Activated CD4-positive, alpha-beta memory T cell treated with anti-CD3 and anti-CD28 coated beads, Interleukin-2, amount 10 ng/mL, durations not matched to agents 7 days and 5 days (primary cell): ENCODE measurements around the gene ALB. TPM values are rescaled to one million over a fixed set of nuclear protein-coding genes. Genes with fewer than 3 reads are reported as not detected.

Source experiments
- CTCF ChIA-PET: fragments of 350-600 bp; sonication (Branson Sonifier 250); formaldehyde crosslinking; loops from one replicate; lab custom pipeline; 2021; ENCODE audit warnings: antibody characterized with exemption, inconsistent platforms; lab: Charles Lee
- POLR2A ChIA-PET: fragments of 350-600 bp; sonication (Branson Sonifier 250); formaldehyde crosslinking; loops from one replicate; lab custom pipeline; 2021; ENCODE audit warnings: antibody characterized with exemption; lab: Charles Lee
- DNase-seq: peaks from one replicate; pipeline ENCODE4 v3.0.0-alpha.2; 2020
- H3K27ac Mint-ChIP-seq: one replicate; pipeline ENCODE4 v1.8.0; 2021; ENCODE audit warnings: mild to moderate bottlenecking, mixed read lengths
- H3K27me3 Mint-ChIP-seq: one replicate; pipeline ENCODE4 v1.8.0; 2021; ENCODE audit warnings: mixed read lengths
- H3K36me3 Mint-ChIP-seq: one replicate; pipeline ENCODE4 v1.8.0; 2021; ENCODE audit warnings: low read depth, mixed read lengths
- H3K4me1 Mint-ChIP-seq: one replicate; pipeline ENCODE4 v1.8.0; 2021; ENCODE audit warnings: mixed read lengths
- H3K4me3 Mint-ChIP-seq: one replicate; pipeline ENCODE4 v1.8.0; 2021; ENCODE audit warnings: mild to moderate bottlenecking, mixed read lengths
- H3K9me3 Mint-ChIP-seq: one replicate; pipeline ENCODE4 v1.8.0; 2021; ENCODE audit warnings: mixed read lengths
- total RNA-seq, 2 experiments: library from RNA; stranded (reverse); gene quantifications; one replicate each; pipeline ENCODE4 v1.2.3, GENCODE V29; 2021

Gene ALB
- total RNA-seq, 2 experiments from 2014 or later: not detected

- ChIA-PET POLR2A (no interaction called here), CTCF (no interaction called here)
- no peaks in the 10 kb centered on the region for H3K4me1 Mint-ChIP-seq
- no peaks in the 10 kb centered on the region for H3K9me3 Mint-ChIP-seq
- DNase-seq: no peak
- no peaks in the 10 kb centered on the region for H3K36me3 Mint-ChIP-seq
- H3K27me3 Mint-ChIP-seq: no peaks in the 10 kb centered on the region
- H3K4me3 Mint-ChIP-seq: no peak overlapping the region
- H3K27ac Mint-ChIP-seq: no peak overlapping the region
Measured at GRCh38 chr4:73426666-73427065, 22.6 kb downstream of the ALB start.

GRCh38 chr4:73429118-73429517, 25.0 kb downstream of the ALB start:
- POLR2A ChIA-PET: no interaction called here
- CTCF ChIA-PET: no interaction called here
- H3K9me3 Mint-ChIP-seq: no peaks in the 10 kb centered on the region
- H3K27ac Mint-ChIP-seq: no peak overlapping the region
- no peak for DNase-seq
- no peak overlapping the region for H3K4me3 Mint-ChIP-seq
- H3K36me3 Mint-ChIP-seq: no peaks in the 10 kb centered on the region
- H3K4me1 Mint-ChIP-seq: no peaks in the 10 kb centered on the region
- no peaks in the 10 kb centered on the region for H3K27me3 Mint-ChIP-seq

- no peaks in the 10 kb centered on the region for H3K4me1 Mint-ChIP-seq
- H3K27ac Mint-ChIP-seq: no peak overlapping the region
- H3K36me3 Mint-ChIP-seq: no peaks in the 10 kb centered on the region
- ChIA-PET CTCF (no interaction called here), POLR2A (no interaction called here)
- DNase-seq: no peak
- no peak overlapping the region for H3K4me3 Mint-ChIP-seq
- no peaks in the 10 kb centered on the region for H3K9me3 Mint-ChIP-seq
- H3K27me3 Mint-ChIP-seq: no peaks in the 10 kb centered on the region
Measured at GRCh38 chr4:73429826-73430587, 25.9 kb downstream of the ALB start.

- Mint-ChIP-seq H3K27ac (no peak overlapping the region), H3K4me1 (no peaks in the 10 kb centered on the region), H3K4me3 (no peak overlapping the region), H3K27me3 (no peaks in the 10 kb centered on the region), H3K36me3 (no peaks in the 10 kb centered on the region), H3K9me3 (no peaks in the 10 kb centered on the region)
- ChIA-PET POLR2A (no interaction called here), CTCF (interaction anchor here (1.2 kb wide), 1 partner anchor 14 kb away, joined by 5 read pairs; no protein-coding TSS in a partner anchor)
- DNase-seq: no peak
Measured at GRCh38 chr4:73431813-73432168, 27.7 kb downstream of the ALB start.

GRCh38 chr4:73432169-73433000, 28.3 kb downstream of the ALB start:
- ChIA-PET CTCF (interaction anchor here (0.8 to 1.2 kb wide), 2 partner anchors 13 to 14 kb away, joined by 3 to 5 read pairs; no protein-coding TSS in a partner anchor), POLR2A (no interaction called here)
- Mint-ChIP-seq H3K27ac (no peak overlapping the region), H3K4me3 (no peak overlapping the region), H3K9me3 (no peaks in the 10 kb centered on the region), H3K36me3 (no peaks in the 10 kb centered on the region), H3K27me3 (no peaks in the 10 kb centered on the region), H3K4me1 (no peaks in the 10 kb centered on the region)
- DNase-seq: no peak

- H3K27ac Mint-ChIP-seq: no peak overlapping the region
- CTCF ChIA-PET: interaction anchor here (0.8 kb wide), 1 partner anchor 13 kb away, joined by 3 read pairs; no protein-coding TSS in a partner anchor
- no peaks in the 10 kb centered on the region for H3K4me1 Mint-ChIP-seq
- DNase-seq: no peak
- POLR2A ChIA-PET: no interaction called here
- no peak overlapping the region for H3K4me3 Mint-ChIP-seq
- H3K9me3 Mint-ChIP-seq: no peaks in the 10 kb centered on the region
- H3K36me3 Mint-ChIP-seq: no peaks in the 10 kb centered on the region
- H3K27me3 Mint-ChIP-seq: peaks cover 2% of the 10 kb centered on the region
Measured at GRCh38 chr4:73433140-73433539, 29.1 kb downstream of the ALB start.

- DNase-seq: no peak
- POLR2A ChIA-PET: no interaction called here
- Mint-ChIP-seq H3K9me3 (no peaks in the 10 kb centered on the region), H3K36me3 (no peaks in the 10 kb centered on the region), H3K4me3 (no peak overlapping the region), H3K27ac (no peak overlapping the region), H3K4me1 (no peaks in the 10 kb centered on the region), H3K27me3 (peaks cover 3% of the 10 kb centered on the region)
- CTCF ChIA-PET: interaction anchor here (1.1 to 2.2 kb wide), 2 partner anchors 9 to 12 kb away, joined by 4 to 9 read pairs; no protein-coding TSS in a partner anchor
Measured at GRCh38 chr4:73434311-73434710, 30.2 kb downstream of the ALB start.

GRCh38 chr4:73435984-73436383, 31.9 kb downstream of the ALB start, which contains the start of gene AFP:
Gene AFP, plus strand, starts transcription at chr4:73436221. Its CDS starts 42 bp downstream, at chr4:73436263.
- Mint-ChIP-seq H3K4me1 (no peaks in the 10 kb centered on the region), H3K4me3 (no peak within 1 kb of the TSS), H3K36me3 (no peaks in the 10 kb centered on the region), H3K27ac (no peak within 1 kb of the TSS), H3K27me3 (peaks cover 4% of the 10 kb centered on the region), H3K9me3 (no peaks in the 10 kb centered on the region)
- POLR2A ChIA-PET: no interaction called here
- CTCF ChIA-PET: interaction anchor here (2.2 kb wide), 1 partner anchor 10 kb away, joined by 9 read pairs; no protein-coding TSS in a partner anchor
- no peak for DNase-seq

GRCh38 chr4:73436674-73437557, 32.8 kb downstream of the ALB start:
- peaks cover 4% of the 10 kb centered on the region for H3K27me3 Mint-ChIP-seq
- ChIA-PET POLR2A (no interaction called here), CTCF (interaction anchor here (1.4 kb wide), 1 partner anchor 9 kb away, joined by 9 read pairs; no protein-coding TSS in a partner anchor)
- DNase-seq: no peak
- H3K36me3 Mint-ChIP-seq: no peaks in the 10 kb centered on the region
- H3K4me1 Mint-ChIP-seq: no peaks in the 10 kb centered on the region
- H3K27ac Mint-ChIP-seq: no peak overlapping the region
- H3K4me3 Mint-ChIP-seq: no peak overlapping the region
- no peaks in the 10 kb centered on the region for H3K9me3 Mint-ChIP-seq

GRCh38 chr4:73437558-73437956, 33.5 kb downstream of the ALB start:
- H3K27ac Mint-ChIP-seq: no peak overlapping the region
- DNase-seq: no peak
- H3K4me3 Mint-ChIP-seq: no peak overlapping the region
- peaks cover 4% of the 10 kb centered on the region for H3K27me3 Mint-ChIP-seq
- H3K36me3 Mint-ChIP-seq: no peaks in the 10 kb centered on the region
- POLR2A ChIA-PET: no interaction called here
- no peaks in the 10 kb centered on the region for H3K9me3 Mint-ChIP-seq
- no peaks in the 10 kb centered on the region for H3K4me1 Mint-ChIP-seq
- CTCF ChIA-PET: interaction anchor here (1.4 kb wide), 1 partner anchor 9 kb away, joined by 9 read pairs; no protein-coding TSS in a partner anchor

- Mint-ChIP-seq H3K36me3 (no peaks in the 10 kb centered on the region), H3K27ac (no peak overlapping the region), H3K9me3 (no peaks in the 10 kb centered on the region), H3K27me3 (peaks cover 4% of the 10 kb centered on the region), H3K4me3 (no peak overlapping the region), H3K4me1 (no peaks in the 10 kb centered on the region)
- no peak for DNase-seq
- POLR2A ChIA-PET: no interaction called here
- CTCF ChIA-PET: interaction anchor here (1.4 kb wide), 1 partner anchor 8 kb away, joined by 9 read pairs; no protein-coding TSS in a partner anchor
Measured at GRCh38 chr4:73438048-73438447, 34.0 kb downstream of the ALB start.

- H3K36me3 Mint-ChIP-seq: no peaks in the 10 kb centered on the region
- H3K27ac Mint-ChIP-seq: no peak overlapping the region
- POLR2A ChIA-PET: no interaction called here
- H3K4me1 Mint-ChIP-seq: no peaks in the 10 kb centered on the region
- peaks cover 4% of the 10 kb centered on the region for H3K27me3 Mint-ChIP-seq
- H3K4me3 Mint-ChIP-seq: no peak overlapping the region
- no peak for DNase-seq
- CTCF ChIA-PET: interaction anchor here (1.4 kb wide), 1 partner anchor 8 kb away, joined by 9 read pairs; no protein-coding TSS in a partner anchor
- H3K9me3 Mint-ChIP-seq: no peaks in the 10 kb centered on the region
Measured at GRCh38 chr4:73438582-73439215, 34.6 kb downstream of the ALB start.
